ENCODE data around the gene YIF1B.

The YIF1B gene

GRCh38 chr19:38331728-38332127 lies 16.0 kb upstream of the YIF1B start:
- no peak for DNase-seq

GRCh38 chr19:38329651-38330050 lies 13.9 kb upstream of the YIF1B start:
- DNase-seq: no peak

- DNase-seq: no peak
Measured at GRCh38 chr19:38326591-38326990, 10.8 kb upstream of the YIF1B start.

- DNase-seq: no peak
Measured at GRCh38 chr19:38324431-38324830, 8.7 kb upstream of the YIF1B start.

GRCh38 chr19:38323291-38323690 lies 7.5 kb upstream of the YIF1B start:
- DNase-seq: no peak

GRCh38 chr19:38321646-38322196 lies 6.0 kb upstream of the YIF1B start:
- no peak for DNase-seq

- DNase-seq: no peak
Measured at GRCh38 chr19:38320969-38321339, 5.2 kb upstream of the YIF1B start.

- DNase-seq: peak; percentile 19
Measured at GRCh38 chr19:38319421-38320258, 3.9 kb upstream of the YIF1B start, which contains the start of gene KCNK6. KCNK6 (plus strand) TSS chr19:38319845; CDS start chr19:38319951, 106 bp downstream.

GRCh38 chr19:38318660-38319059 lies 2.9 kb upstream of the YIF1B start:
- no peak for DNase-seq

- no peak for DNase-seq
Measured at GRCh38 chr19:38317104-38317612, 1.4 kb upstream of the YIF1B start.

GRCh38 chr19:38316477-38317067 lies 825 bp upstream of the YIF1B start:
- DNase-seq: no peak

GRCh38 chr19:38310986-38311385 lies 4.8 kb downstream of the YIF1B start:
- DNase-seq: no peak

- no peak for DNase-seq
Measured at GRCh38 chr19:38310279-38310670, 5.5 kb downstream of the YIF1B start.

GRCh38 chr19:38309615-38310278 lies 6.0 kb downstream of the YIF1B start:
- DNase-seq: no peak

- no peak for DNase-seq
Measured at GRCh38 chr19:38308926-38309614, 6.7 kb downstream of the YIF1B start.

GRCh38 chr19:38308006-38308766 lies 7.6 kb downstream of the YIF1B start:
- no peak for DNase-seq

- no peak for DNase-seq
Measured at GRCh38 chr19:38307597-38307996, 8.2 kb downstream of the YIF1B start.

- DNase-seq: no peak
Measured at GRCh38 chr19:38307076-38307475, 8.7 kb downstream of the YIF1B start.

- DNase-seq: no peak
Measured at GRCh38 chr19:38306236-38306635, 9.5 kb downstream of the YIF1B start.

GRCh38 chr19:38304866-38305429 lies 10.8 kb downstream of the YIF1B start:
- DNase-seq: no peak

- no peak for DNase-seq
Measured at GRCh38 chr19:38304352-38304865, 11.3 kb downstream of the YIF1B start.

All from activated CD4-positive, alpha-beta T cell treated with anti-CD3 and anti-CD28 coated beads for 1 hour (primary cell).